Uterus (tissue), 2 donors: ENCODE measurements around the gene USP53.

ENCODE experiments used
- POLR2A ChIP-seq, 2 donors: fragments of 450-650 bp; IDR thresholded peaks; one replicate each; pipeline ENCODE4 v1.6.1; 2016; ENCODE audit warnings: antibody characterized with exemption in 2 of 2, mild to moderate bottlenecking in 1 of 2, moderate library complexity in 1 of 2
- TF ChIP-seq, protein P1 (sequence below), 4 experiments: fragments of 200-600 bp in 2 of 4; fragments of 450-650 bp in 2 of 4; sonication (generic) in 2 of 4; IDR thresholded peaks; one replicate each; pipeline ENCODE4 v1.5.1; 2016 to 2019; ENCODE audit warnings: antibody characterized with exemption in 4 of 4, mild to moderate bottlenecking in 2 of 4, moderate library complexity in 1 of 4

DNA sequence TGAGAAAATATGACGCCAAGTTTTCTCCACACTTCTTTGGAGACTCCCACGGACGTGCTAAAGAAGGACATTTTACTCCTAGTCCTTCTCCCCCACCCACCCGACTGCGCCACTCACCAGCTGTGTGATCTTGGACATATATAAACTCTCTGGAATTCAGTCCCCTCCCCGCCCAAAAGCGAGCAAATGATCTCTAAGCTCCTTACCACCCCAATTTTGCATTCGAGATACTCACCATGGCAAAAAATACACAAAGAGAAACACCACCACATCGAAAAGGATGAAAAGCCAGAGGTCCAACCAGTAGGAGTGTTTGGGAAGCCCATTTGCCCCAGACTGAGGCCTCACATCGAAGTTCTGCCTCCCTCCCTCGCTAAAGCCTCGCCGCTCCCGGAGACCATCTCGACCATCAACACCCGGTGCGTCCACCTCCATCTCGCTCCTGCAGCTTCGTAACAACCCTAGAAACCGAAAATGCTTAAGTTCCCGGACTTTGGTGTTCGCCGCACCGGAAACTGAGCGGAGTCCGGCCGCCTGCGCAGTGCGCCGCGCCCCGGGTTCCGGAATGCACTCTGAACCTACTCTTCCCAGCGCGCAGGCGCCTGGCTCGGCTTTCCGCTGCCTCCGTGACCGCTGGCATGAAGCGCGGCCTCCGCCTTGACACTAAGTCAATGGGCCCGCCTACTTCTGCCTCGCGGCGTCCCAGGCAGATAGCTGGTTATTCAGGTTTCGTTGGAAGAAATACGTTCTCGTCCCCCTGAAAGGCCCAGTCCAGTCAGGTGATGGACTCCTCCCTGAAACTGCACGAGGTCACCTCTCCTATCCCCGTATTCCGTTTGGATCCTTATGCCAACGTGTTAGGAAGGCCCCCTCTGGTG is 87.8 kb downstream of the USP53 start:
- TF ChIP-seq, protein P1, sequence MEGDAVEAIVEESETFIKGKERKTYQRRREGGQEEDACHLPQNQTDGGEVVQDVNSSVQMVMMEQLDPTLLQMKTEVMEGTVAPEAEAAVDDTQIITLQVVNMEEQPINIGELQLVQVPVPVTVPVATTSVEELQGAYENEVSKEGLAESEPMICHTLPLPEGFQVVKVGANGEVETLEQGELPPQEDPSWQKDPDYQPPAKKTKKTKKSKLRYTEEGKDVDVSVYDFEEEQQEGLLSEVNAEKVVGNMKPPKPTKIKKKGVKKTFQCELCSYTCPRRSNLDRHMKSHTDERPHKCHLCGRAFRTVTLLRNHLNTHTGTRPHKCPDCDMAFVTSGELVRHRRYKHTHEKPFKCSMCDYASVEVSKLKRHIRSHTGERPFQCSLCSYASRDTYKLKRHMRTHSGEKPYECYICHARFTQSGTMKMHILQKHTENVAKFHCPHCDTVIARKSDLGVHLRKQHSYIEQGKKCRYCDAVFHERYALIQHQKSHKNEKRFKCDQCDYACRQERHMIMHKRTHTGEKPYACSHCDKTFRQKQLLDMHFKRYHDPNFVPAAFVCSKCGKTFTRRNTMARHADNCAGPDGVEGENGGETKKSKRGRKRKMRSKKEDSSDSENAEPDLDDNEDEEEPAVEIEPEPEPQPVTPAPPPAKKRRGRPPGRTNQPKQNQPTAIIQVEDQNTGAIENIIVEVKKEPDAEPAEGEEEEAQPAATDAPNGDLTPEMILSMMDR (IDR thresholded peaks at IDR 0.05): no peak
- TF ChIP-seq POLR2A (IDR thresholded peaks at IDR 0.05): peak; percentile 63 to 82
